GM19099 (cell line): ENCODE data around the gene TLCD2.

Experiments
- POLR2A ChIP-seq: IDR thresholded peaks from 3 replicates; pipeline ENCODE4 v1.6.1; 2011; ENCODE audit warnings: low read depth; ENCODE audit not compliant: insufficient read length; ENCODE audit errors: extremely low read depth

Gene TLCD2

GRCh38 chr17:1713878-1714426 is 3.8 kb upstream of the TLCD2 start:
- no peak for TF ChIP-seq POLR2A

- TF ChIP-seq POLR2A = no peak
Observed at GRCh38 chr17:1713160-1713877, 3.1 kb upstream of the TLCD2 start.

- TF ChIP-seq POLR2A = no peak
Observed at GRCh38 chr17:1712271-1712670, 2.1 kb upstream of the TLCD2 start.

GRCh38 chr17:1711804-1712203 is 1.6 kb upstream of the TLCD2 start:
- TF ChIP-seq POLR2A = no peak

GRCh38 chr17:1710807-1711553 is 803 bp upstream of the TLCD2 start:
- no peak for TF ChIP-seq POLR2A

GRCh38 chr17:1709403-1709951 is 700 bp downstream of the TLCD2 start:
- TF ChIP-seq POLR2A = no peak

GRCh38 chr17:1707107-1707506 is 3.1 kb downstream of the TLCD2 start:
- TF ChIP-seq POLR2A = no peak

- no peak for TF ChIP-seq POLR2A
Observed at GRCh38 chr17:1705004-1705403, 5.2 kb downstream of the TLCD2 start.

- no peak for TF ChIP-seq POLR2A
Observed at GRCh38 chr17:1703063-1703462, 7.1 kb downstream of the TLCD2 start.

- no peak for TF ChIP-seq POLR2A
Observed at GRCh38 chr17:1697681-1698080, 12.5 kb downstream of the TLCD2 start.

GRCh38 chr17:1695365-1695764 is 14.8 kb downstream of the TLCD2 start:
- TF ChIP-seq POLR2A = no peak

GRCh38 chr17:1693339-1693738 is 16.8 kb downstream of the TLCD2 start:
- no peak for TF ChIP-seq POLR2A

- TF ChIP-seq POLR2A = no peak
Observed at GRCh38 chr17:1690544-1691221, 19.5 kb downstream of the TLCD2 start.

- no peak for TF ChIP-seq POLR2A
Observed at GRCh38 chr17:1686086-1686485, 24.1 kb downstream of the TLCD2 start.

GRCh38 chr17:1684378-1685189 is 25.6 kb downstream of the TLCD2 start, which contains the start of gene PRPF8:
Gene PRPF8 (minus strand): TSS chr17:1684867. CDS start chr17:1684571, 296 bp downstream.
- TF ChIP-seq POLR2A = peak; percentile 90

GRCh38 chr17:1683459-1683858 is 26.7 kb downstream of the TLCD2 start:
- TF ChIP-seq POLR2A = no peak
